GM18909 (cell line): ENCODE data around the gene SLC16A4.
"Not testable (repeated sequence)": the region's sequence is repeated elsewhere in the genome, so short reads cannot be mapped to it uniquely, and the experiment has no call there.

ENCODE experiments used
- ATAC-seq: cut with Tn5 transposase; IDR thresholded peaks from one replicate; pipeline ENCODE4 v1.9.1; 2021; ENCODE audit warnings: mild to moderate bottlenecking; ENCODE audit not compliant: unreplicated experiment, poor library complexity

SLC16A4 gene

GRCh38 chr1:110390692-110391245, at the start of gene SLC16A4:
SLC16A4 (minus strand) TSS chr1:110391026; CDS start chr1:110389323, 1,703 bp downstream.
- ATAC-seq = no peak

GRCh38 chr1:110439873-110440272, 49.0 kb upstream of the SLC16A4 start:
- ATAC-seq = not testable (repeated sequence)

- no peak for ATAC-seq
Measured at GRCh38 chr1:110438893-110439292, 48.1 kb upstream of the SLC16A4 start.

GRCh38 chr1:110437645-110438299, 46.9 kb upstream of the SLC16A4 start:
- ATAC-seq = not testable (repeated sequence)

GRCh38 chr1:110436635-110437034, 45.8 kb upstream of the SLC16A4 start:
- no peak for ATAC-seq

- no peak for ATAC-seq
Measured at GRCh38 chr1:110434946-110435345, 44.1 kb upstream of the SLC16A4 start.

GRCh38 chr1:110433803-110434202, 43.0 kb upstream of the SLC16A4 start:
- ATAC-seq = no peak

- no peak for ATAC-seq
Measured at GRCh38 chr1:110433213-110433612, 42.4 kb upstream of the SLC16A4 start.

- no peak for ATAC-seq
Measured at GRCh38 chr1:110430901-110431300, 40.1 kb upstream of the SLC16A4 start.

- no peak for ATAC-seq
Measured at GRCh38 chr1:110430366-110430765, 39.5 kb upstream of the SLC16A4 start.

- ATAC-seq = no peak
Measured at GRCh38 chr1:110428946-110429345, 38.1 kb upstream of the SLC16A4 start.

- ATAC-seq = no peak
Measured at GRCh38 chr1:110426854-110427253, 36.0 kb upstream of the SLC16A4 start.

GRCh38 chr1:110425612-110426152, 34.9 kb upstream of the SLC16A4 start:
- no peak for ATAC-seq

- ATAC-seq = no peak
Measured at GRCh38 chr1:110424699-110425611, 34.1 kb upstream of the SLC16A4 start.

GRCh38 chr1:110420874-110421793, 30.3 kb upstream of the SLC16A4 start:
- no peak for ATAC-seq

GRCh38 chr1:110420023-110420662, 29.3 kb upstream of the SLC16A4 start:
- no peak for ATAC-seq

GRCh38 chr1:110418729-110419128, 27.9 kb upstream of the SLC16A4 start:
- no peak for ATAC-seq

- ATAC-seq = not testable (repeated sequence)
Measured at GRCh38 chr1:110413045-110413444, 22.2 kb upstream of the SLC16A4 start.

- peak; percentile 66 for ATAC-seq
Measured at GRCh38 chr1:110412576-110412975, 21.8 kb upstream of the SLC16A4 start.
